ENCODE data around the gene OR4D1.
A peak's percentile ranks its signal among the peaks of the same experiment; 100 is the strongest.
"Not testable (repeated sequence)": the region's sequence is repeated elsewhere in the genome, so short reads cannot be mapped to it uniquely, and the experiment has no call there.

OR4D1 gene

DNA sequence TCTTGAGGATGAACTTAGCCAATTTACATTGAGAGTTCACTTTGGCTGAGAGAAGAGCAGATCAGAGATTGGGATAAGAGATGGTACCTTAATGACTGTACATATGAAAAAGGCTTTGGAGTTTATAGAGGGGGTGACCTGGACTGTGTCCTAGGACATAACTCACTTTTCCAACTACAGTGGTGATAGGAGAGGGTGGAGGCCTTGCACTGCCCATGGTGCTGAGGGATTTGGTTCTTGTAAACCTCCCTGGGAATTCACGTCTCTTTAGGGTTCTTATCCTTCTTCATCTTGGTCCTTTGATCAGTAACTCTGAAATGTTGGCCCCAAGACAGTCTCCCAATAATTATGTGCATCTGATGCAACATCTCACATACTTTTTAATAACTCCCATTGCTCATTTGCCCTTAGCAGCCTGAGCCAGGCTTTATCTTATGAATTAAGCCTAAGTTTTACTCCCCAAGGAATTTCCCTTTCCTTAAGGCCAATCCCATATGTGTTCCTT, at the start of gene OR4D1:
Gene OR4D1, plus strand, starts transcription at position 455 of the 505 bp plus-strand sequence. CDS start 6,770 bp downstream, outside the sequence.
- DNase-seq (ENCODE audit: low read depth in 2 of 2, low spot score in 1 of 2), result no peak

DNA sequence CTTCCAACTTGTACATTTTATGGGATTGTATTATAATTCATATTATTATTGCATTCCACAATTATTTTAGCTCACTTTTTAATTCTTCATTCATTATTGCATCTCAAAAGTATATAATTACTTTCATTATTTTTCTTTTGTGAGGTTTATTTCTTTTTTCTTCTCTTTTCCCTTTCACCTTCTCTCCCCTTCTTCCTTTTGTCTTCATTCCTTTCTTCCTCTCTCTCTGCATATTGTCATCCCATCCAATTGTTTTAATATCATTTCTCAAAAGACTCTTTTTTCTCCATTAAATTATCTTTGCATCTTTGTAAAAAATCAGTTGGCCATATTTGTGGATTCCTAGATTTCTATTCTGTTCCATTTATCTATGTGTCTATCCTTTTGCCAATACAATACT, 47.7 kb upstream of the OR4D1 start:
- no peak for DNase-seq (ENCODE audit: low read depth in 2 of 2, low spot score in 1 of 2)

DNA sequence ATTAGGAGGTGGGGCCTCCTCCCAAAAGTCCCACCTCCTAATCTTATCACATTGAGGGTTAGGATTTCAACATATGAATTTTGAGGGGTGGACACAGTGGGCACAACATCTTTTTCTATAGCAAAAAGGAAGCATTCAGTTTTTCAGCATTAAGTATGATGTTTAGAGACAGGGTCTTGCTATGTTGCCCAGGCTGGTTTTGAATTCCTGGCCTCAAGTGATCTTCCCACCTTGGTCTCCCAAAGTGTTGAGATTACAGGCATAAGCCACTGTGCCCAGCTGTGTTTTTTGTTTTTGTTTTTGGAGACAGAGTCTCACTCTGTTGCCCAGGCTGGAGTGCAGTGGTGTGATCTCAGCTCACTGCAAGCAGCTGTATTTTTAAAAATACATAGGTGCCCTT, 46.3 kb upstream of the OR4D1 start:
- DNase-seq (ENCODE audit: low read depth in 2 of 2, low spot score in 1 of 2), result not testable (repeated sequence)

DNA sequence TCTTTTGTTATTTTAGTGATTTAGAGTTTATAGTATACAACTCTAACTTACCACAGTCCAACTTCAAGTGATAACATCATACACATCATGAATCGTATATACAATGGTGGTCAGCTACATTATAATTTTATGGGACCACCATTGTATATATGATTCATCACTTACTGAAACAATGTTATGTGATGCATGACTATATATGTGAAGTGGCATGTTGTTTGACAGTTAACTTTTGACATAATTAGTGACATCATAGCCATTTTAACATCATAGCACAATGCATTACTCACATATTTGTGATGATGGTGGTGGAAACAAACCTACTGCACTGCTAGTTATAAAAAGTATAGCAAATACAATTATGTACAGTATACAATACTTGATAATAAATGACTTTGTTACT, 43.1 kb upstream of the OR4D1 start:
- no peak for DNase-seq (ENCODE audit: low read depth in 2 of 2, low spot score in 1 of 2)

DNA sequence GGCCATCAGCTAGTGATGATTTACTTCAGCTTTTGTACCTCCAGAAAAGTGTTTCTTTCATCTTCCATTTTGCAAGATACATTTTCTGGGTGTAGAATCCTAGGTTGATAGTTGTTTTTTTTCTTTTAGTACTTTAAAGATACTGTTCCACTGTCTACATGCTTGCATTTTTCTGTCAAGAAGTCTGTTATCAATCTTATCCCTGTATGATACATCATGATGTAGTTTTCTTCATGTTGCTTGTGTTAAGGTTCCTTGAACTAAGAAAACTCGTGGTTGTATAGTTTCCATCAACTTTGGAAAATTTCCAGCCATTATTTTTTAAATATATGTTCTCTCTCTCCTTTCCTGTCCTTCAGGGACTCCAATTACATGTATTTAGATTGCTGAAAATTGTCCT, 40.9 kb upstream of the OR4D1 start:
- DNase-seq (ENCODE audit: low read depth in 2 of 2, low spot score in 1 of 2), result no peak

DNA sequence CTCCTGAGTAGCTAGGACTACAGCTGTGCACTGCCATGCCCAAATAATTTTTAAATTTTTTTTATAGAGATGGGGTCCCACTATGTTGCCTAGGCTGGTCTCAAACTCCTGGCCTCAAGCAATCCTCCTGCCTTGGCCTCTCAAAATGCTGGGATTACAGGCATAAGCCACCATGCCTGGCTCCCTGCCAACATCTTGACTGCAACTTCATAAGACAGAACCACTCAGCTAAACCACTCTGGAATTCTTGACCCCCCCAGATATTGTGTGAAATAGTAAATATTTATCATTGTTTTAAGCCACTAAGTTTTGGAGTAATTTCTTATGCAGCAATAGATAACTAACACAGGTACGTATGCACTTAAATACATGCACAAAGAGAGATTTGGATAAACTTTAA, 39.0 kb upstream of the OR4D1 start:
- DNase-seq (ENCODE audit: low read depth in 2 of 2, low spot score in 1 of 2), result no peak

DNA sequence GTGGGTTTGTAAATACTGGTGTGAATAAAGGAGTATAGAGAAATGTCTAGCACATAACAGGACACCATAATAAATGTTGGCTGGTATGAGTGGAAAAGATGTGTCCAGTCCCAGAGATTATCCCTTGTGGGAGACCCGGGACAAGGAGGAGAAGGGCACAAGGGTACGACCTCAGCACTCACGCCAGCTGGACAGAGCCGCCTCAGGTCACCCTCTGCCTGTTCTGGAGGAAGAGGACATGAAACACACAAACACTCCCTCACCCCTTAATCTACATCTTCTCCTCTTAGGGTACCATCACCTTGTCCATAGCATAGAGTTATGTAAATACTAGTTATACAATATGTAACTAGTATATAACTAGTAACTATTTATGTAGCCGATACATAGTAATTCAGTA, 38.2 kb upstream of the OR4D1 start:
- no peak for DNase-seq (ENCODE audit: low read depth in 2 of 2, low spot score in 1 of 2)

DNA sequence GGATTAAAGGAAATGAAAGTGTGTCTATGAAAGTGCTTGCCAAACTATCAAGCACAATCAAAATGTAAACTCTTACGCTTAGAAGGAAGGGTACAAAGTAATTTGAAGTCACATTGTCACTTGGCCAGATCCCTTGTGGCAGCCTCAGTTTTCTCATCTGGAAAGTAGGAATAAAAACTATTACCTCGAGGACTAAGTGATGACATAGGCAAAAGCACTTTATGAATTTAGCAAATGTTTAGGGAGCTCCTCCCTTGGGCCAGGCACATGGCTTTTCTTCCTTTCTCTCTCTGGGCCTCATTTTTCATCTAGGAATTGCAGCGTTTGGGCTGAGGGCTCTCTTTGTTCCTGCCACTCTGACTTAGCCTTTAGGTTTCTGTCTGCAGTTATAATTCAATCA, 36.5 kb upstream of the OR4D1 start:
- no peak for DNase-seq (ENCODE audit: low read depth in 2 of 2, low spot score in 1 of 2)

DNA sequence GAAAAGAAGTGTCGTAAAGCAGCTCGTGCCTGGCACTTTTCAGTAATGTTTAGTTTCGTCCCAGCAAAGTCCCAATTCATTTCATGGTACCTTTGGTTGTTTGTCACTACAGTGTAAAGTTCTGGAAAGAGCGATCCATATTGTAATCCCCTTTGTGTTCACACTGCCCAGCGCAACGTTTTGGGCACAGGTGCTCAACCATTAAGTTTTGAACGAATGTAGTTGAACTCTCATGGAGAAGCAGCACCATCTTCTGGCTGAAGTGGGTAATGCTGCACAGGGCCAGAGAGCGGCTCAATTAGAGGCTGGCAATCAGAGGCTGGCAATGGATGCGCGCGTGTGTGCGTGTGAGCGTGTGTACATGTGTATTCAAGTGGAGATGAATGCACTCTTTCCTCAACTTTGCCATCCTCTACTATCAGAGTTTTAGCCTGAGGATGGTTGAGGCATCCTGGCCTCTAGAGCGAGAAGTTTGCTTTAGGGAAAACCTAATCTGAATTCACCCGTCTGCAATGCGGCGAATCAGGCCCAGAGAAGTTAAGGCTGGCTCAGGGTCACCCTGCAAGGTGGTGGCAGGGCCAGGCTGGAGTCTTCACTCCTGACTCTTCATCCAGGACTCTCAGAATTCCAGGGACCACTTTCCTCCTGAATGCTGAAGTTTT, 35.1 kb upstream of the OR4D1 start:
- peak; percentile 56 to 90 for DNase-seq (ENCODE audit: low read depth in 2 of 2, low spot score in 1 of 2)

DNA sequence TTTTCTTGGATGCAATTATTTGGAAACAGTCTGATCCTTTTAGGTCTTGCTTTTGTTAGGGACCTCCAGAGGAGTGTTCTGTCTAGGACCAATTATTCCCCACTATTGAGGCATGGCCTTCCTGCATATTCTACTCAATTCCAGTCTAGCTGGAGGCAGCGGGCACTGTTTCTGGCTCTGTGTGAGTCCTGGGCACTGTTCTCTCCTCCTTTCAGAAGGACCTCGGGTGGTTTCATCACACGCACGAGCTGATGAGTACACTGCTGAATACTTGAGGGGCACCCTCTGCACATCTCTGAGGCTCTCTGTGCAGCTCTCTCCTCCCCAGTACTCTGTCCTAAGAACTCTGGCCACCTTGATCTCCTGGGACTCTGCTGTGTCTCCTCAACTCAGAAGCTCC, 34.2 kb upstream of the OR4D1 start:
- DNase-seq (ENCODE audit: low read depth in 2 of 2, low spot score in 1 of 2), result no peak

DNA sequence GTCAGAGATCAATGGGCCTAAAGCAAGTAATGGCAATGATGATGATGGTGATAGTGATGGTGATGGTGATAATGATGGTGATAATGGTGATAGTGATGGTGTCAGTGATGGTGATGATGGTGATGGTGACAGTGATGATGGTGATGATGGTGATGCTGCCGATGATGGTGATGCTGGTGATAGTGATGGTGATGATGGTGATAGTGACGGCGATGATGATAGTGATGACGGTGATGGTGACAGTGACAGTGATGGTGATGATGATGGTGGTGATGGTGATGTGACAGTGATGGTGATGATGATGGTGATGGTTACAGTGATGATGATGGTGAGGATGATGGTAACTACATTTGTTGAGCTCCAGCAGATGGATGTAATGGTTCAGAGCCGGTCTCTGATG, 30.8 kb upstream of the OR4D1 start:
- no peak for DNase-seq (ENCODE audit: low read depth in 2 of 2, low spot score in 1 of 2)

DNA sequence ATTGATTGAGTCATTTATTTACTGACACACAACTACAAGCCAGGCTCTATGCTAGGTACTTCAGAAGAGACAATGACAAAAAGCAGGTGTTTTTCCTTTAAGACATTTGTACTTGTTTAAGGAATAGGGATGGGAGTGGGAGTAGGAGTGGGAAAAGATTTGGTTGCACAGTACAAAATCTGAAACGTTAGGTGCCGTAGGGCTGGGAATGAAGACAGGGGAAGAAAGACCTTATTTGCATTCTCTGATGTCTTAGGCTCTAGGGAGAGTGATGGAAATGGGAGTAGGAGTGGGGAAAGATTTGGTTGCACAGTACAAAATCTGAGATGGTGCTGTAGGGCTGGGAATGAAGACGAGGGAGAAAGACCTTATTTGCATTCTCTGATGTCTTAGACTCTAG, 28.7 kb upstream of the OR4D1 start:
- no peak for DNase-seq (ENCODE audit: low read depth in 2 of 2, low spot score in 1 of 2)

DNA sequence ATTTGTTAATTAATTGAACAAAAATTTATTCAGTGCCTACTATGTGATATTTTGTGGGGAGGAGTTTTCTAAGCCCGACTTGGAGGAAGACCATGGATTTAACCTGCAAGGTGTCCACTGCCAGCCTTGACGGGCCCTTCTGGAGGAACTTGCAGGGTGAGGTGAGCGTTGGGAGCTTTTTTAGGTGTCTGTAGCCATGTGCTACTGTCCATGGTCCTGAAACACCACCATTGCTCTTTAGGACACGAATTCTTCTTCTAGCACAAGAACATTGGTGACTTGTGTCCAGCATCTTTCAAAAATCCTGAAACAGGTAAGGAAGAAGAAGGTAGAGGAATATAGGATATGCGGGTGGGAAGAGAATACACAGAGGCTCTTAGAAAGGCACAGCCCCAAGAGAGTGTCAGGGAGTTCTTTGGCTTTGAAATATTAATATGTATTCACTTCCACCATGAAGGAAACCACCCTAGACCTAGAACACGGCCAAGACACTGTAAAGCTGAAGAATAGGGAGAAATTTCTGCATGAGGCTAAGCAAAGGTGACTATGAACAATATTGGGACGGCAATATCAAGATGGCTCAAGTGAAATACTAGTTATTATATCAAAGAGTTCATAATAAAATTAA, 27.9 kb upstream of the OR4D1 start:
- no peak for DNase-seq (ENCODE audit: low read depth in 2 of 2, low spot score in 1 of 2)

DNA sequence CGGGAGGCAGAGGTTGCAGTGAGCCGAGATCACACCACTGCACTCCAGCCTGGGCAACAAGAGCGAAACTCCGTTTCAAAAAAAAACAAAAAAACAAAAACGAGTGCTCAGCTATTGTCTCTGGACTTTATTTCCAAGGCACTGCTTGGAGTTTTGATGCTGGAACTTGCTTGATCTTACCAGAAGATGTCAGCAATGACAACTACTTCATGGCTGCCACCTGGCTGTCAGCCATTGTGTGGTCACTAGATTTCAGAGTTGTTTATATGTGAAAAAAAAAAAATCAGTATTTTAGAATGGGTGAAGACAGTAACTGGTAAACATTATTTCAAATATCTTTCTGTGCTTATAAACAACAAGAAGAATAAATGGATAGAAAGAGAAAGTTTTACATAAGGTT, 26.3 kb upstream of the OR4D1 start:
- DNase-seq (ENCODE audit: low read depth in 2 of 2, low spot score in 1 of 2), result no peak

DNA sequence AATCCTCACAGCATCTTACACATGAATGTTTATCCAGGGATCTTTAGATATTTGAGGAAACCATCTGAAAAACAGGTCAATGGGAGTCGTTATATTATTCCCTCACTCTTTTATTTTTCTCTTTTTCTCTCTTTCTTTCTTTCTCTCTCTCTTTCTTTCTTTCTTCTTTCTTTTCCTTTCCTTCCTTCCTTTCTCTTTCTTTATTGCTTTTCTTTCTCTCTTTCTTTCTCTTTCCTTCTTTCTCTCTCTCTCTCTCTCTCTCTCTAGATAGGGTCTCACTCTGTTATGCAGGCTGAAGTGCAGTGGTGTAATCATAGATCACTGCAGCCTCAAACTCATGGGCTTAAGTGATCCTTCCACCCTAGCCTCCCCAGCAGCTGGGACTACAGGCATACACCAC, 20.3 kb upstream of the OR4D1 start:
- DNase-seq (ENCODE audit: low read depth in 2 of 2, low spot score in 1 of 2), result no peak

DNA sequence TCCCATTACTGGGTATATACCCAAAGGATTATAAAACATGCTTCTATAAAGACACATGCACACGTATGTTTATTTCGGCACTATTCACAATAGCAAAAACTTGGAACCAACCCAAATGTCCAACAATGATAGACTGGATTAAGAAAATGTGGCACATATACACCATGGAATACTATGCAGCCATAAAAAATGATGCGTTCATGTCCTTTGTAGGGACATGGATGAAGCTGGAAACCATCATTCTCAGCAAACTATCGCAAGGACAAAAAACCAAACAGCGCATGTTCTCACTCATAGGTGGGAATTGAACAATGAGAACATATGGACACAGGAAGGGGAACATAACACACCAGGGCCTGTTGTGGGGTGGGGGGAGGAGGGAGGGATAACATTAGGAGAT, 15.5 kb upstream of the OR4D1 start:
- DNase-seq (ENCODE audit: low read depth in 2 of 2, low spot score in 1 of 2), result not testable (repeated sequence)

DNA sequence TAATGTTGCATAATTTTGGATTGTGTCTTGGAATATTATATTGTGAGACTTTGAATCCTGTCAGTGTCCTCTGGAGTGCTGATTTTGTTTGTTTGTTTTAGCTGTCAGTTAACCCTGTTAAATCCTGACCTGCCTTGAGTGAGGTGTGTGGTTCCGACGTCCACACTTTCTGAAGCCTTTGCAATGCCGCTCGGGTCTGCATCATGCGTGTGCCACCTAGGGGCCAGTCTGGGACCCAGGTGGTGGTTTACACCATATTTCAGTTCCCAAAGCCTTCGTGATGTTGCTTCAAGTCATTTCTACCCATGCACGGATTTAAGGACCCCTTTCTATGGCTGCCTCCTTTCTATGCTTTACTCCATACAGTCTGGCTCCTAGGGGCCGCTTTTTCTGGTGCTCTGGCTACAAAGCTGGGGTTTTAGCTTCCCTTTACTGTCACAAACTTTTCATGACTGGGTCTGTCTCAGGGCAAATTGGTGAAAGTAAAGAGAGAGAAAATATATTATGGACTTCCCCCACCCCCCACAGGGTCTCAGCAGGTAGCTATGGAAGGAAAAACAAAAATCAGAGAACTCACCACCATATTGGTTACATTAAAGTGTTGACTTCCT, 11.4 kb upstream of the OR4D1 start:
- DNase-seq (ENCODE audit: low read depth in 2 of 2, low spot score in 1 of 2), result no peak

DNA sequence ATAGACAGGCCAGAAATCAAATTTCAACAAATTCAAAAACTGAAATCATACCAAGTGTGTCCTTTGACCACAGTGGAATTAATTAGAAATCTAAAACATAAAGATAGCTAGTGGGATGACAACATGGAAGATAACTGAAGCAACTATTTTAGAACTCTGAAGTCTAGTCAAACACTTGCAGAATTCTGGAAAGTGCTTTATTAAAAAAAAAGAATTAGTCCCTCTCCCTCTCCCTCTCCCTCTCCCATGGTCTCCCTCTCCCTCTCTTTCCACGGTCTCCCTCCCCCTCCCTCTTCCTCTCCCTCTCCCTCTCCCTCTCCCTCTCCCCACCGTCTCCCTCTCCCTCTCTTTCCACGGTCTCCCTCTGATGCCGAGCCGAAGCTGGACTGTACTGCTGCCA, 6.7 kb upstream of the OR4D1 start:
- no peak for DNase-seq (ENCODE audit: low read depth in 2 of 2, low spot score in 1 of 2)

DNA sequence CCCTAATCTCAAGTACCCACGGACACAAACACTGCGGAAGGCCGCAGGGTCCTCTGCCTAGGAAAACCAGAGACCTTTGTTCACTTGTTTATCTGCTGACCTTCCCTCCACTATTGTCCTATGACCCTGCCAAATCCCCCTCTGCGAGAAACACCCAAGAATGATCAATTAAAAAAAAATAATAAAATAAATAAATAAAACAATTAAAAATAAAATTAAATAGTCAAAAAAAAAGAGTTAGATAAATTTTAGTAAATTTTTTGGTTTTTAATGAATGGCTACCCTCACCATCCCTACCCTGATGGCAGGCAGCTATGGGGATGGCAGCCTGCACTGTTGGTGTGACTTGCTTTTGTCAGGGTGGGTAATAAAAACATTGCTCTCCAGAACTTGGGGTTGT, 4.8 kb upstream of the OR4D1 start:
- DNase-seq (ENCODE audit: low read depth in 2 of 2, low spot score in 1 of 2), result not testable (repeated sequence)

DNA sequence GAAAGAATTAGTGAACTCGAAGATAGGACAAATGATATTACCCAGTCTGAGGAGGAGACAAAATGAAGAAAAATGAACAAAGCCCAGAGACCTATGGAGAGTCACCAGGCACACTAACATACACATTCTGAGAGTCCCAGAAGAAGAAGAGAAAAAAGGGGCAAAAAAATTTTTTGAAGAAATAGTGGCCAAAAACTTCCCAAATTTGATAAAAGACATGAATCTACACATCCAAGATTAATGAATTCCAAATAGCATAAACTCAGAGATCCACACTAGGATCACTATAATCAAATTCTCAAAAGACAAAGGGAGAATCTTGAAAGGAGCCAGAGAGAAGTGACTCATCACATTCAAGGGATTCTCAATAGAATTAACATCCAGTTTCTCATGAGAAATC, 3.4 kb upstream of the OR4D1 start:
- no peak for DNase-seq (ENCODE audit: low read depth in 2 of 2, low spot score in 1 of 2)

DNA sequence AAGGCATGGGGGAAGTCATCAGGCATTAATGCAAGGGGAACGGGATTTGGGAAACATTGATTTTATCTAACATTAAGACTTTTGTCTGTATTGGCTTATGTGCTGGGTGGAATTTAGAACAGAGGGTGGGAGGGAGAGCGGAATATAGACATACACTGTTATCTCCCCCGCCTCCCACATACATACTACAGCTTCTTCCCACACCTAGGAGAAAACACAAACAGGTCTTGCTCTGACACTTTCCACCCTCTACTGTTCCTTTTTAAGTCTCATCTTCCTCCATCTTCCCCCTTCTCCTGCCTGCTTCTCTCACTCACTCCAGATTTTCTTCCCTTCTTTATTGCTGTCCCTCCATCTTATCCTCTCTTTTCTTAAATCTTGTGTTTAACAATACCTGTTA, 425 bp downstream of the OR4D1 start:
- DNase-seq (ENCODE audit: low read depth in 2 of 2, low spot score in 1 of 2), result no peak

DNA sequence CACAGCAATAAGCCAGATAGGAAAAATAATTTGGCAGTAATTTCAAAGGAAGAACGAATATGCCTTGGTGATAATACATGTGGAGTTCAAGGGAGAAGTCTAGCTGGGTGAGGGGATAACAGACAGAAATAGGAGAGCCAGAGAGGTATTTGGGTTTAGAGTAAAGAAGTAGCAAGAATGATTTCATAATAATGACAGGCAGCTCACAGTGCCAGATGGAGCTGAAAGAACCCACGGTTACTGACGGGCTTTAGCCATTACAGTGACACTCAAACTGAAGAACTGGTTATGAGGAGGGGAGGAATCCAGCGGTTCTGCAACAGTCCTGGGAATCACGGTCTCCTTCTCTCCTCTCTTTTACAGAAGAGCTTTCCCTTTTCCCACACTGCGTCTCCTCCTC, 2.2 kb downstream of the OR4D1 start:
- no peak for DNase-seq (ENCODE audit: low read depth in 2 of 2, low spot score in 1 of 2)

DNA sequence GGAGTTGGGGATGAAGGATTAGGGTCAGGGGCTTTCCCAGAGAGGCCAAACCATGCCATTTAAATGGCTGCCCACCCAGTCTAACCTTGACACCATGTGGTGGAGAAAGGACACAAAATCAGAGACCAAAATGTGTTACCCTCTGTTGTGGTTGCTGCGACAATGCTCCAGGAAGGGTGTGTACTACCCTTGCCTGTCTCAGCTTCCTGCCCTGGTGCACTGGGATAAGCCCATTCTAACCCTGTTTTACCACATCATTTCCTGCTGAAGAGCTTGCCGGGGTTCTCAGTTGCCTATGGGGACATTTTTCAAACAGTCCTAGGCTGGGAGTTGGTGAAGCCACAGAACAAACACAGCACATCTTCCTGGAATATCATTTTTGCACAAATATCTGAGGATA, 4.9 kb downstream of the OR4D1 start:
- peak; percentile 12 to 16 for DNase-seq (ENCODE audit: low read depth in 2 of 2, low spot score in 1 of 2)

All from stimulated activated CD8-positive, alpha-beta memory T cell treated with anti-CD3 and anti-CD28 coated beads, Interleukin-4, amount 100 ng/mL, for 4 hours (primary cell).